ENCODE data around the gene CALN1.
"Not testable (repeated sequence)": the region's sequence is repeated elsewhere in the genome, so short reads cannot be mapped to it uniquely, and the experiment has no call there.

Gene CALN1

GRCh38 chr7:72408966-72409637 is 3.0 kb downstream of the CALN1 start:
- no peak for DNase-seq (ENCODE audit: low spot score)

DNA sequence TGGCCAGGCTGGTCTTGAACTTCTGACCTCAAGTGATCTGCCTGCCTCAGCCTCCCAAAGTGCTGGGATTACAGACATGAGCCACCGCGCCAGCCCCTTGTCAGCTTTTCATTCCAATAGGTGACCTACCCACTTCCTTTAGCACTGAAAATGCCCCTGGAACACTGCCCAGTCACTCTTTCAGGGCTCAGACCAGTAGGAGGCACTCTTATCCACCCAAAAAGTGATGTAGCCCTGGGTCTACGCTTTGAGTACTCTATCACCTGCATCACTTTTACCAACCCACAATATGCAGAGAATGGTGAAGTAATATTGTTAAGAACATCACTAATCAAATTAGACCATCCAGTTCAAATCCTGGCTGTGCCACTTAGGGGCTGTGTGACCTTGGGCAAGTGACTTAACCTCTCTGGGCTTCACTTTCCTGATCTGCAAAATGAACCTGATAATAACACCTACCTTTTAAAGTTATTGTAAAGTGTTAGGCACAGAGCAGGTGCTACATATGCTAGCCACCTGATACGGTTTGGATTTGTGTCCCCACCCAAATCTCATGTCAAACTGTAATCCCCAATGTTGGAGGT is 5.2 kb downstream of the CALN1 start:
- DNase-seq (ENCODE audit: low spot score) = no peak

GRCh38 chr7:72405871-72406270 is 6.3 kb downstream of the CALN1 start:
- no peak for DNase-seq (ENCODE audit: low spot score)

DNA sequence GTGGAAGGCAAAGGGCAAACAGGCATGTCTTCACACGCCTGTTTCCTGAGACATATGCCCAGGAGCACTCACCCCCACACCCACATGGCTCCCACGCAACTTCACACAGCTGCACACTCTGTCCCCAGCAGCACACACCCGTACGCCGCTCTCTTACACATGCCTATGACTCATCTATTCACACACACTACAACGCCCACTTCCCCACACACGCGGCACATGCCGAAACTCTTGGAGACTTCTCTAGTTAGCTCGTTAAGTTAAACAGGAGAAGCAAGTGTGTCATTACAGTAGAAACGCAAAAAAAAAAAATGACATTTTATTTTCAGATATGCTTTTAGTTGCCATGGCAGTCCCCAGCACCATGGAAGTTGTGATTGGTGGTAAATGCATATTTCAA is 6.7 kb downstream of the CALN1 start:
- DNase-seq (ENCODE audit: low spot score) = no peak

- no peak for DNase-seq (ENCODE audit: low spot score)
These were observed 7.4 kb downstream of the CALN1 start for GRCh38 chr7:72404743-72405142.

DNA sequence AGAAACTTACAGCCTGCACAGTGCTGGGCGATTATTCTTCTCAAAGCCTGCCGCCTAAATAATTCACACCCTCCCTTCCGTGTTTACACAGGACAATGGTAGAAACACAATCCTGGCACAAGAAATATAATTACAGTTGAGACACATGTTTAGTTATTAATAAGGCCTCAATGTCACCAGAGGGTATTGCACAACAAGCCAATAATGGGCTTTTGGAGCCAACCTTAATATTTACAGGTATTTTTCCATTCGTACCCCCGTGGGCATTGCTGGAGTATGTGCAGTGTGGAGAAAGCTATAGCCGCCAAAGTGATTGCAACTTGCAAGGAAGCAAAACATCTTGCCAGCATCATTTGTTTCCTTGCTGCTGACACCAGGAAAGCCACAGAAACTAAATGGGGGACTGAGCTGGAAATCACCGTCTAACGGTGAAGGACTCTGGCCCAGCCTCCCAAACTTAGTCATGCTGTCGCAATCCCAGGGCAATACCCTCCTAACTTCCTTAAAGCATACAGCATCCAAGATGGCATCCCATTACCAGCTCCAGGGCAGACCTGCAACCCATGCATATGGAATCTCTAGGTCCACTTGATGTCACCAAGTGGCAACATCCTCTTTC is 8.6 kb downstream of the CALN1 start:
- DNase-seq (ENCODE audit: low spot score) = no peak

DNA sequence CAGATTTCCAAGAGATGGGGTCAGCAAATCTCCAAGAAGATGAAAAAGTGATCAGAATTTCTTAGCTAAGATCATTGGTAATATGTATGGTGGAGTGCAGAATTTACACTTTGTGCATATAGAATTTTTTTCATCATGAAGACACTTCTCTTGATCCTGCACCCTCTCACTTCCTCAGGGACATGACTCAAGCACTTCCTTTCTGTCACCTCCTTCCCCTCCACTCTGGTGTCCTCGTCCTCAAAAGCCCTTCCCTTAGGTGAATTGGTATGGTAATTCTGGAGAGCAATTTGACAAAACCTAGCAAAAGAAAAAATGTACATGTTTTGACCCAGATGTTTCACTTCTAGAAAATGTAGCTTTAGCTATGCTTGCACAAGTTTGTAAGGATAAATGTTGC is 18.1 kb downstream of the CALN1 start:
- DNase-seq (ENCODE audit: low spot score) = no peak

DNA sequence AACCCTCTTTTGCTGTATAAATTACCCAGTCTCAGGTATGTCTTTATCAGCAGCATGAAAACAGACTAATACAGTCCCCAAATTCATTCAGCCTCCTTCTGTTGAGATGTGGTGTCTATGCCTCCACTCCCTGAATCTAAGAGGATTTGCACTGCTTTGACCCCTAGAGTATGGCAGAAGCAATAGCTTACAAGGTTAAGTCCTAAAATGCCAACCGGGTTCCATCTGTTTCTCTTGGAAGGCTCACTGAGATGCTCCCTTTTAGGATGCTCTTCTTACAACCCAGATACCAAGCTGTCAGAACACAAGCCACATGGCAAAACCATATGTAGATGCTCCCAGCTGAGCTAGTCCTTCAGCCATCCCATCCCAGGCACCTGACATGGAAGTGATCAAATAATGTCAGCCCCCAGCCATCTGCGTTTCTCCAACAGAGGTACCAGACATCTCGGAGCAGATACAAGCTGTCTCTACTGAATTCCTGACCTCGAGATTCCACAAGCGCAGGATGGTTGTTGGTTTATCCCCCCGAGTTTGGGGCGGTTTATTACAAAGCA is 20.2 kb downstream of the CALN1 start:
- DNase-seq (ENCODE audit: low spot score) = no peak

DNA sequence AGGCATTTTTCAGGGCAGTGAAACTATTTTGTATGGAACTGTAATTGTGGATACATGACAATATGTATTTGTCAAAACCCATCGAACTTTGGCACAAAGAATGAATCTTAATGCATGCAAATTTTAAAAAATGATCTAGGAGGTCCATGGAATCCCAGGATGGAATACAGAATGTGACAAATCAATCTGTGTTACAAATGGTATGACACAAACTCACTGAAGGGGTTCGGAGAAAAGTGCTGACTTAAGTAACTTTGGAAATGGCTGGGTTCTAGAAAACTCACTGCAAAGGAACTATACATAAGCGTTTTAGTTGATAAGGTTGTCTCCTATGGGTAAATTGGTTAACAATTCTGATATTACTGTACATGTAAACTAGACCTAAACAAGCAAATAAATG is 26.0 kb downstream of the CALN1 start:
- DNase-seq (ENCODE audit: low spot score) = no peak

- no peak for DNase-seq (ENCODE audit: low spot score)
These were observed 49.9 kb downstream of the CALN1 start for GRCh38 chr7:72362246-72362645.

- DNase-seq (ENCODE audit: low spot score) = no peak
These were observed 66.9 kb downstream of the CALN1 start for GRCh38 chr7:72345208-72345727.

GRCh38 chr7:72343991-72344390 is 68.1 kb downstream of the CALN1 start:
- DNase-seq (ENCODE audit: low spot score) = no peak

DNA sequence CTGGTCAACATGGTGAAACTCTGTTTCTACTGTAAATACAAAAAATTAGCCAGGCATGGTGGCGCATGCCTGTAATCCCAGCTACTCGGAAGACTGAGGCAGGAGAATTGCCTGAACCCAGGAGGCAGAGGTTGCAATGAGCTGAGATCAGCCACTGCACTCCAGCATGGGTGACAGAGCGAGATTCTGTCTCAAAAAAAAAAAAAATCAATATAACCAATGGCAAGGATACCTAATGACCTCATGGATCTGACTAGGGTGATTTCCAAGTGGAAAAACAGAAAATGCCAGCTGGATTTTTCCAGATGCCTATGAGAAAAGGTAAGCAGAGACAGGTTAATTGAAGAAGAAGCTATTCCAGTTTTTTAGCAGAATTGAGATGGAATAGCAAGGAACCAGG is 68.8 kb downstream of the CALN1 start:
- not testable (repeated sequence) for DNase-seq (ENCODE audit: low spot score)

- no peak for DNase-seq (ENCODE audit: low spot score)
These were observed 74.6 kb downstream of the CALN1 start for GRCh38 chr7:72337390-72338167.

GRCh38 chr7:72336632-72337389 is 75.3 kb downstream of the CALN1 start:
- DNase-seq (ENCODE audit: low spot score) = no peak

DNA sequence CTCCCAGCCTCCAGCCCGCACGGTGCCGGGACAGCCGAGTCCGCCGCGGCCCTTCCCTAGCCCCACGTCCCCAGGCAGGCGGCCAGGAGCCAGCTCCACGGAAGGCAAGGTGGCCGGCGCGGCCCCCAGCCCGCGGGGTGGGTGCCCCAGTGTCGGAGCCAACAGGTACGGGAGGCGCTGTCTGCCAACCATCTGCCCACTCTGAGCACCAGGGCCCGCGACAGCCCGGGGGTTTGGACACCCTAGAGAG is 75.8 kb downstream of the CALN1 start:
- DNase-seq (ENCODE audit: low spot score) = no peak

DNA sequence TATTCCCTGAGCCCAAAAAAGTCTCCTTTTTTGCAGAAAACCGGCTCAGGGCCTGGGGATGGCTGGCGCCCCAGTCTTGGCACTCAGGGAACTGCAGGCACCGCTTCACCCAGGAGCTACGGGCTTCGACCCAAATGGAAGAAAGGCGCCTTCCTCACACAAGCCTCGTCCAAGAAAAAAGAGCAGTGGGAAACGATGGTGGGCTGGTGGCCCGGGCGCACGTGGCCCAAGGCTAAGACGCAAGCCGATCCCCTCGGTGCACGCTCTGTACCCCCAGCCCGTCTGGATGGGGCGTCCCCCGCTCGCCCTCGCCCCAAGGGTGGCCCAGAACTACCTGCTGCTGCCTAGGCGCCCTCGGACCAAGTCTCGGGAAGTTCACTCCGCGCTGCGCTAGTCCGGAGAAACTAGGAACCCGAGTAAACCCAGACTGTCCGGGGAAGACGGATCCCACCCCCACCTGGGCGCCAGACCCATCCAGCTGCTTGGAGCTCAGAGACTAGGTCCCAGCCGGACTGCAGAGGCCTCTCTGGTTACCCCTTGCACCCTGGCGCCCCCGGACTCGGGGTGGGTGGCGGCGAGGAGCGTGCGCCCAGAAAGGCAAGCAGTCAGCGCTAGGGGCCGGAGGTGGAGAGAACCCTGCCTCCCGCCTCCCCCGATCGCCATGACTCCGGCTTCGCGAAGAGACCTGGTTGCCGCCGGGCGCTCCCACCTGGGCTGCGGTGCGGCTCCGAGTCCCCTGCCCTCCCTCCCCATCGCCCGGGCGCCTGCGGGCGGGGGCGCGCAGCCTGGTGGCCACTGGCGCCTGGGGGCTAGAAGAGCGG is 76.4 kb downstream of the CALN1 start:
- DNase-seq (ENCODE audit: low spot score) = no peak

DNA sequence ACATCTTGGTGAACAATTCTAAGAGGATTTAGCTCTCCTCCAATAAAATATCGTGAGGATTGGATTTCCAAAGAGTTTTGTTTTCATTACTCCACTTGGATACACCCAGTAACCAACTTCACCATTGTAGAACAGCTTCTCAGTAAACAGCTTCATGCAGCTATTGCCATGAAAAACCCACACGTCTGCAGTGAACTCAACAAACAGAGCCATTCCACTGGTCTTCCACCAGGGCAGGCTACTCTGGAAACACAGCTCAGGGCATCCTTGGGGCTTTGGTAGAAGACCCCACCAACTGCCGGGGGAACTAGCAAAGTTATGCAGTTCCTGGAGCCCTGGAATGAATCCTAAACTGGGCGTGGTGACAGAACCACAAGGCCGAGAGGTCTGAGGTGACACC is 77.4 kb downstream of the CALN1 start:
- DNase-seq (ENCODE audit: low spot score) = no peak

GRCh38 chr7:72334066-72334465 is 78.1 kb downstream of the CALN1 start:
- DNase-seq (ENCODE audit: low spot score) = no peak

DNA sequence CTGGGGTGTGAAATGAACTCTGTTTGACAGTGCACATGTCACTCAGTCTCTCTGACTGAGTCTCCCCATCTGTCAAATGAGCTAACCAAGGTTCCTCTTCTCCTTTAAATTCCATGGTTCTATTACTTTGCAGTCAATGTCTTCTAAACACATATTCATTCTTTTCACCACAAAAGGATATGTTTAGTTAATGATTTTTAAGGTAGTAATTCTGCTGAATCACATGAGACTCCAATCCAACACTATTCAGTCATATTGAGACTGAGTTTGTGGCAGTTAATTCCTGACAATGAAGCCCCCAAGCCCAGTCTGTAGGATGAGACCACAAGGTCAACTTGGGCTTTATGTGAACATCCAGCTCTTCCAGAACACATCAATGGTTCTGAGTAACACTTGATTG is 85.3 kb downstream of the CALN1 start:
- DNase-seq (ENCODE audit: low spot score) = no peak

GRCh38 chr7:72326365-72326764 is 85.8 kb downstream of the CALN1 start:
- no peak for DNase-seq (ENCODE audit: low spot score)

Measured in GM03348 (cell line).